HT1080 (cell line): ENCODE measurements around the gene CHST8. TPM values are rescaled to one million over a fixed set of nuclear protein-coding genes. Genes with fewer than 3 reads are reported as not detected.
"Not testable (repeated sequence)": the region's sequence is repeated elsewhere in the genome, so short reads cannot be mapped to it uniquely, and the experiment has no call there.

Source experiments
- DNase-seq: peaks from one replicate; pipeline ENCODE4 v3.0.0-alpha.2; 2015; ENCODE audit warnings: low read depth
- total RNA-seq: library from RNA; depleted of rRNA; stranded (reverse); fragments of >200 nt; shearing (Covaris generic); gene quantifications from 2 replicates; pipeline ENCODE4 v1.2.3, GENCODE V29; 2014

The CHST8 gene
- total RNA-seq, 1 experiment from 2014 or later, result not detected

DNA sequence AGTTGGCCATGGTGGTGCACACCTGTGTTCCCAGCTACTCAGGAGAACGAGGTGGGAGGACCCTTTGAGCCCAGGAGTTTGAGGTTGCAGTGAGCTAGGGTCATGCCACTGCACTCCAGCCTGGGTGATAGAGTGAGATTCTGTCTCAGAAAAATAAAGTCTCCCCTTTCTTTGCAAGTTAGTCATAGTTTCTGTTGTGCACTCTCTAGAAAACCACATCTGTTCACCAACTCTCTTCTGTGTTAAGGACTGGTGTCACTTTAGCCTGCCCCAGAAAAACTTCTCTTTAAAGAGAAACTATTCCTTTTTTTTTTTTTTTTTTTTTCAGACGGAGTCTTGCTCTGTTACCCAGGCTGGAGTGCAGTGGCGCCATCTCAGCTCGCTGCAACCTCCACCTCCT lies 4.9 kb upstream of the CHST8 start:
- no peak for DNase-seq

- not testable (repeated sequence) for DNase-seq
Measured at GRCh38 chr19:33618363-33618762, 3.4 kb upstream of the CHST8 start.

DNA sequence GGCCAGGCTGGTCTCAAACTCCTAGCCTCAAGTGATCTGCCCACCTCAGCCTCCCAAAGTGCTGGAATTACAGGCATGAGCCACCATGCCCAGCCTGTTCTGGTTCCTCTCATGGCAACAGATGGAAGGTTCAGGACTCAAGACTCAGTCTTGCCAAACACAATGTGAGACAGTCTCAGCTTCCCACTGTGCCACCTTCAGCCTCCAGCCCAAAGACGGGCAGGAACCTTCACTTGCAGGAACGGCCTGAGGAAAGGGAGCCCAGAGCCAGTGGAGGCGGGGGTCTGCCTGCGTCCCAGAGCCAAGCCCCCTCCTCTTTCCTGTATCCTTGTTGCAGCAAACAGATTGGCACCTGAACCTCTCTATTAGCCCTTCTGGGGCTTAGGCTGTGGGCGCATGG lies 2.9 kb upstream of the CHST8 start:
- DNase-seq, result no peak

DNA sequence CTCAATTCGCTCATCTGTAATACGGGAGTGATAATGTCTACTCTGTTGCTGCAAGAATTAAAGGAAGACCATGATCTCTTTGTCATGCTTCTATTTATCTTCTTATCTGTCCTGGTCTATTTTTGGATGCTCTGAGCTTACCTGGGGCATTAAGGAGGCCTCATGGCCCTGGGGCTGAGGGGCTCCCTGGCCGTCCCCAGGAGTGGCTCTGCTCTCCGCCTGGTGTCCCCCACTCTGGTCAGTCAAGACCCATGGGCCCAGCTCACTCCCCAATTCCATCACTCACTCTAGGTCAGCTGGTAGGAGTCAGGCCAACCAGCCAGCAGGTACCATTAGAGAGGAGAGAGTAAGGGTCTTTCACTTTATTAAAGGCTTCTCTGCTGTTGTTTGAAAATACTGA lies 1.1 kb upstream of the CHST8 start:
- no peak for DNase-seq

DNA sequence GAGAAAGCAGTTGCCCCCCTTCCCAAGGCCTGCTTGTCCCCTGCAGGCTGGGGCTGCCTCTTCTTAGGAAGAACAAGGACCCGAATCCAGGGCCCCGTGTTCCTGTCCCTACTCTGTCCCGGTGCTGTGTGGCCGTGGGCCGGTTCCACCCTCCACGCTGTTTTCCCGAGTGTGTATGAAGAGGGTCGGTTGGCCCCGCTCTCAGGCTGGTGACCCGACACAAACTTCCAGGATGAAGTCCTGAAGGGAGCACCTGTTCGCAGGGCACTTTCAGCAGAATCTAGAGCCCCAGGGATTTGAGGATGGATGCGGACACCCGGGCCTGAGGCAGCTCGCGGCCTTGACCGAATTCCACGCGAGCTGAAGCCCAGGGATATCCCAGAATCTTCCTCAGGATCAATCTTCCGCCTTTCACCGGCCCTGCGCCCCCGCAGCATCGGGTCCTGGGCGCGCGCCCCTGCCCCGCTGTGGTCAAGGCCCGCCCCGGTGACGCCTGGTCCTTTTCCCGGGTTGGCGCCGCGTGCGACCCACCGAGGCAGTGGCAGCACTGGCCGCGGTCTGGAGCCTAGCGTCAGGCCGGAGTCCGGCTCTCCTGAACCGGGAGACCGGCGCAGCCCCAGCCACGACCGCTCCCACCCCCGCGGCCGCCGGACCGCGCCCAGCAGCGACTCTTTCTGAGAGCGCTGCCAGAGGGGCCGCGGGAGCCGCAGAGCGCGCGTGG lies 528 bp upstream of the CHST8 start:
- no peak for DNase-seq

DNA sequence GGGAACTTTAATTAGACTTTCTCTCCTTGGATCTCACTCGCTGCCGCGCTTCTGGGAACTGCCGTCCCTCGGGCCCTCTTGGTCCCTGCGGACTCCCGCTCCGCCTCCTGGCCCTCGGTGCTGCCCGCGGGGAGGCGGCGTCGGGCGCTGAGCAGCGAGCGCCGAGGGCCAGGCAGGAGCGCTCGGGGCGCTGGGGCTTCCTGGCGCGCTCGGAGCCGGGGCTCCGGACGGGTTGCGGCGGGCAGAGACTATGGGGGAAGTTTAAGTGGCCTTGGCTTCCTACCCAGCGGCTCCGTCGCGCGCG lies 704 bp downstream of the CHST8 start:
- DNase-seq, result no peak

- no peak for DNase-seq
Measured at GRCh38 chr19:33622809-33623511, 1.2 kb downstream of the CHST8 start.

DNA sequence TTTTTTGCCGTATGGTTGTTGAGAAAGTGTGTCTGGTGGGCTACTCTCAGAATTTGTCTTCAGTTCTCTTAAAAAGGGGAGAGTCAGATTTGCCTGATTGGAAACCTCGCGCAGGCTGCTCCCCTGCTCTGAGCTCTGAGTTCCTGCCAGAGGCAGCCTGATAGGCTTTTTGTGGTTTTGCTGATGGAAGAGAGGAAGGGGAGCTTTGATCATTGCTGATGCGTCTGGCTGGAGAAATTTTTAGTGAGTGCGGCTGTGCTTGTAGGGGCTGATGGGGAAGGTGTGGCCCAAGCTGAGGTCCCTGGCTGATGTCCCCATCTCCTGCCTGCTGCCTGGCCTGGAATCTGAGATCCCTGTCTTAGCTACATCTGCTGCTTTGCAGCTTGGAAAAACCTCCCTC lies 2.8 kb downstream of the CHST8 start:
- DNase-seq, result no peak

- no peak for DNase-seq
Measured at GRCh38 chr19:33627526-33627925, 5.8 kb downstream of the CHST8 start.

DNA sequence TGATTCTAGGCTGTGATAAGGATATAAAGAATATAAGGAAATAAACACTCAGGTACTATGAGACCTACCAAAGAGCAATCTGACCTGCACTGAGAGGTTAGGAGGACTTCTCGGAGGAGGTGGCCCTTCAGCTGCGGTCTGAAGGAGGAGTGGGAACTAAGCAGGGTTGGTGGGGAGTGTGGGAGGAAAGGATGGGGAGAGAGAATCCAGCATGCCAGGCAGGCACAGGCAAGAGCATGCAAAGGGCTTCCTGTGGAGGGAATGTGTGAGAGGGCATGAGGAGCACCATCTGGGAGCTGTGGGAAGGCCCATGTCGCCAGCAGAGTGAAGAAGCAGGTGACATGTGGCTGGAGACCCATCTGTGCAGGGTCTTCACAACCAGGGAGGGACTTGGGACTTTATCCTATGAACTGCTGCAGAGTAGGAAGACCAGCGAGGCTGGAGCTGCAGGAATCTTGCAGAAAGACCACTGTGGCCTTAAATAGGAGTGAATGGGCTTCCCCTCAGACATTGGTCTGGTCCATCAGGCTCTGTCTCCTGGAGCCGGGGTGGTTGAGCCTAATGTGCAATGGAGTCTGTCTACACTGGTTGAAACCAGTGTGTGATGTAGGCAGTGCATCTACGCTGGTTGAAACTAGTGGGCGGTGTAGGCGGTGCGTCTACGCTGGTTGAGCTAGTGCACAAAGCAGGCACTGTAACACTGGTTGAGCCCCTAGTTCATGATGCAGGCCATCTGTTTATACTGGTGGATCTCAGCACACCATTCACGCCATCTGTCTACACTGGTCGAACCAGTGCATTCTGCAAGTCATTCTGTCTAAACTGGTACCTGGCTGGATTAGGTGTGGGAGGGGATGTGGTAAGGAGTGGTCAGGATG lies 6.4 kb downstream of the CHST8 start:
- no peak for DNase-seq

DNA sequence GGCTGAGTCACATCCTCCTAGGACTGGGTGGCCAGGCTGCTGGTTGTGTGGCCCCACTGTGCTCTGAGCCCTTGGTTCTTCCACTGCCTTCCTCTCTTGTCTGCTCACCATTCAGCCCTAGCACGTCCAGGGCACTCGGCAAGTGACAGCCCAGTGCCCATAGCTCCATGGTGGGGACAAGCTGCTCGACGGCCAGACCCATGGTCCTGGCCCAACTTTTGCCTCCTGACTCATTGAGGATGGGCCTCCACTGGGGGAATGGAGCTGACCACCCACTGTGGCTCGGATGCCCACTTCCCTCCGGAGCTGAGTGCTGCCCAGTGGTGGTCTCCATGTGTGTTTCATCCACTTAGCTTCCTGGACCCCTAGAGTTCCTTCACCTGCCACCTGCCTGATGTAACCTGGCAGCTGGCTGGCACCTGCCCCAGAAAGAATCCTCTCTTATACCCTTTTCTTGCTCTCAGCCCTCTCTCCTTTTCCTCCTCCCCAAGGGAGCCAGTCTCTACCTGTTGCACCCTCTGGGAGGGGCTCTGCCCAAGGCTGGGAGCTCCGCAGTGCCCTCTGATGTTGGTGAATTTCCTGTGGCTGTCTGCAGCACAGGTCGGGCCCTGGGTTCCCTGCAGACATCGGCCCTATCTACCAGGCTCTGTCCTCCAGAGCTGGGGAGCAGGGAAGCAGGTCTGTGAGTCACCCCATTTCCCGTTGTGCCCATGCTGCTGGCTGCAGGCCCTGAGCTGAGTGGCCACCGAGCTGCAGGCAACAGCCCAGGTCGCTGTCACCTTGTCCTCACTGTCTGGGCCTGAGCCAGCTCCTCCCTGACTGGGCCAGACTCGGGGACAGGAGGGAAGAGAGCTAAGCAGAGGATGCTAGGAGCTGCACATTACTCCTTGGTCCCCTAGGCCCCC lies 7.4 kb downstream of the CHST8 start:
- DNase-seq, result no peak

- no peak for DNase-seq
Measured at GRCh38 chr19:33629826-33630375, 8.1 kb downstream of the CHST8 start.

DNA sequence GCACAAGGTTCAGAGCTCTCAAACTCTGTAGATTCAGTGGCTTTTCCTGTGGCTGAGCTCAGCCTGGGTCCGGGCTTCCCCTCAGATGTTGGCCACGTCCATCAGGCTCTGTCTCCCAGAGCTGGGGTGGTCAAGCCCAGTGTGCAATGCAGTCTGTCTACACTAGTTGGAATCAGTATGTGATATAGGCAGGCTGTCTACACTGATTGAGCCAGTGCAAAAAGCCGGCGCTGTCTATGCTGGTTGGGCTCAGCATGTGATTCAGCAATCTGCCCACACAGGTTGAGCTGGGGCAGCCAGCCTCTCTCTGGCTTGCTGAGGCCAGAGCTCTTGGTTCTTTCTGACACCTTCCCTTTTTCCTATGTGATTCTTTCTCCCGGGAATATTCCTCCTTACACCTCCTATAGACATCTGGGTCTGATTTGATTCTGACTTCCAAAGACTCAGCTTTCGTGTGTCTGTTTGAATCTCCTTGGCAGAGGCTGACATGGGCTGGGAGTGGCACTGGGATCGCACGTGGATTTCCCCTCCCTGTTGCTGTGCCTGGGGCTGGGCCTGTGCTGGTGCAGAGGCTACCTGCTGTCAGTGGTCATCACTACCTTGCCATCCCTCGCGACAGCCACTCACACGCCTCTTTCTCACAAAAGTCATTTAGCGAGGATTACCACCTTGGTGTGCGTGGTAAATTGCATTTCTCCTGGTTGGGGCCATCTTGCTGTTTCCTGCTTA lies 9.3 kb downstream of the CHST8 start:
- no peak for DNase-seq

DNA sequence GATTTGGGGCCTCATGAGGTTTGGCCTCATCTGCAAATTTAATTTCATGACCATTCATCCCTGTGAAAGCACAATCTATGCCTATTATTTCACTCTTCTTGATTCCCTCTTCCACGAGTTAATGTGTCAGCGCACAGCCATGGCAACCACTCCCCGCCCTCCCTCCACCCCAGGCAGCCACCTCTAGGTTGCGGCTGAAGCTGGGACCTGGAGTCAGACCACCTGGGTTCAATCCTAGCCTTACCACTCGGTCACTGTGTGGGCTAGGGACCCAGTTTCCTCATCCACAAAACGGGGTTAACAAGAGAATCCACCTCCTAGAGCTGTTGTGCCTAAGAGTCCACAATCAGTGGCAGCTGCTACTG lies 9.8 kb downstream of the CHST8 start:
- no peak for DNase-seq

DNA sequence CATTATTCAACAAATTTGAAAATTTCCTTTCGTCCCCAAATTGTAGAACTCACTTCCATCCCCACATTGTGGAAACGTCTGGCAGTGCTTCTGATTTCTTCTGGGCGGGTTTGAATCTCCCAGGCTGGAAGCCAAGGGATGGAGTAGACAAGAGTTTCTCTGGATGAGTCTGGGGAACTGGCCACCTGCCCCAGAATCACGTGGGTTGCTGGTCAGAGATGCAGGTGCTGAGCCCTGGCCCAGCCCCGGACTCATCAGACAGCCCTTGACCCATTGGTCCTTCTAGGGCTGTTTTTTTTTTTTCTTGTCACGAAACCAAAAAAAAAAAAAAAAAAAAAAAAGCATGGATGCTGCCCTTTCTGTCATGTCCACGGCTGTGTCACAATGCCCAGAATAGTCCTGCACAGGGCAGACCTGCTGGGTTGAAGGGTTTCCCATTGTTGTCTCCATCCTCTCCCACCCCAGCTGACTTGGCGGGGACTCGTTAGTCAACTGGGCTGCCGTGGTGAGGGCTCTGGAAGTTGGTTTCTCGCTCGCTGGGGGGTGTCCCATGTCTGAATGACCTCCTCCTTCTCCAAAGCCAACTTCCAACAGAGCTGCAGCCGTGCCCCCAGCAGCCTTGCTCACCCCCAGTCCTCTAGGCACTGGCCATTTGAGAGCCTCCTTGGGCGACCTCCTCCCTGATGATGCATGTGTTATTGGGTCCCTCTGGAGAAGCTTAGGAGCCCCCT lies 12.8 kb downstream of the CHST8 start:
- DNase-seq, result no peak

- no peak for DNase-seq
Measured at GRCh38 chr19:33638167-33639034, 16.6 kb downstream of the CHST8 start.

DNA sequence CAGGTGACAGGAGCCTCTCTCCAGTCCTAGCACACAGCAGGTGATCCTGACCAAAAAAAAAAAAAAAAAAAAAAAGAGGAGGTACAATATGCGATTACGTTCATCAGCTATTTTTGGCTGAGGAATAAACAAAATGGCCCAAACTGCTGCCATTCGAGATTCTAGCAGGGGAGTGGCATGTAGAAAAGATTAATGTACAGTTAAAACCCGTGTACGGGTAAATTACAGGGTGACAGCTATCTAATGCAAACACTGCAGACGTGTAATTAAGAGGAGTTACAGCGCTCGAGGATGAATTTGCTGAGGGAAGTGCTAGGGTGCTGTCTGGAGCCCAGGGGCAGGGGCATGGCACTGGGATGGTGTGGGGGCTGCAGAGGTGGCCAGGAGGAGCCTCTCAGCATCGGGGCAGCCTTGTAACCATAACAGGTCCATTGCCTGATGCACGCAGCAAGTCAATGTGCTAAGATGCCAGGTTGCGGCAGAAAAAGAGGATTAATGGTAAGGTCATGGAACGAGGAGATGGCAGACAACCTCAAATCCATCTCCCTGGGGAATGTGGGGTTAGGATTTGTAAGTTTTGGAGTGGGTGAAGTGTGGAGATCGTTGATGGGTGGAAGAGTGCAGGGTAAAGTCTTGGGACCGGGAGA lies 17.4 kb downstream of the CHST8 start:
- DNase-seq, result no peak

DNA sequence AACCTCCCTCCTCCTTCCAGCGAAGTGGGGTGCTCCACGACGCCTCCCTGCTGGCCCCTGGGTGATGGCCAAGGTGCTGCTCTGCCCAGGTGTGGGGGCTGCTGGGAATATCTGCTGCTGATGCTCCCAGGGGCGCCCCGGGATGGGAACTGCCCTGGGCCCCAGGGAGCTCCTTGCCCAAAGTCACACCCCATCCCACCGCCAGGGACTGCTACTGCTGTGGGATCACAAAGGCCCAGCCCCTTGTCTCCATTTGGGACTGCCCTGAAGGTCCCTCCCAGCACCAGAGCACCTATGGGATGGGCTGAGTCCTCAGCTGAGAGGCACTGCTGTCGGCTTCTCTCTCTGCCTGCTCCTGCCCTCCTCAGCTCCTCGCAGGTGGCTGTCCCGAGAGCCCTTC lies 19.0 kb downstream of the CHST8 start:
- no peak for DNase-seq
